Uterus (tissue), 4 donors: ENCODE measurements around the gene UVRAG. TPM values are rescaled to one million over a fixed set of nuclear protein-coding genes. Genes with fewer than 3 reads are reported as not detected.

Source experiments
- DNase-seq, 2 donors: peaks; one replicate each; pipeline ENCODE4 v3.0.0-alpha.2; 2019 to 2020
- H3K27ac ChIP-seq, 2 donors: fragments of 200-600 bp; sonication (generic); 1 replicate in 1 of 2; 2 replicates in 1 of 2; pipeline ENCODE4 v1.5.1; 2016 to 2018
- H3K27me3 ChIP-seq, 2 donors: fragments of 200-600 bp; sonication (generic); one replicate each; pipeline ENCODE4 v1.5.1; 2018 to 2019; ENCODE audit warnings: control low read depth in 1 of 2
- H3K36me3 ChIP-seq, 2 donors: fragments of 200-600 bp; sonication (generic); one replicate each; pipeline ENCODE4 v1.5.1; 2019; ENCODE audit warnings: control low read depth in 1 of 2
- H3K4me1 ChIP-seq, 2 donors: fragments of 200-600 bp; sonication (generic); one replicate each; pipeline ENCODE4 v1.5.1; 2018 to 2019; ENCODE audit warnings: control low read depth in 1 of 2
- H3K4me3 ChIP-seq, 2 donors: fragments of 200-600 bp; sonication (generic); 1 replicate in 1 of 2; 2 replicates in 1 of 2; pipeline ENCODE4 v1.5.1; 2018 to 2019; ENCODE audit warnings: mild to moderate bottlenecking in 1 of 2
- H3K9me3 ChIP-seq, 2 donors: fragments of 200-600 bp; sonication (generic); one replicate each; pipeline ENCODE4 v1.5.1; 2019; ENCODE audit warnings: control low read depth in 1 of 2
- POLR2A ChIP-seq, 2 donors: fragments of 450-650 bp; IDR thresholded peaks; one replicate each; pipeline ENCODE4 v1.6.1; 2016; ENCODE audit warnings: antibody characterized with exemption in 2 of 2, mild to moderate bottlenecking in 1 of 2, moderate library complexity in 1 of 2
- intact Hi-C: fragments of 100-400 bp; cut with DNase I; formaldehyde crosslinking; loops from one replicate; pipeline ENCODE4 v1.15.1; 2023; ENCODE audit warnings: low total_unique reads
- total RNA-seq, 4 donors: library from RNA; depleted of rRNA in 3 of 4; stranded (reverse); fragments of >200 nt in 3 of 4; gene quantifications; one replicate each; pipeline versions ENCODE4 v1.1.0 to v1.2.4, GENCODE V29; 2014 to 2023
- TF ChIP-seq, protein P1 (sequence below), 4 experiments: fragments of 200-600 bp in 2 of 4; fragments of 450-650 bp in 2 of 4; sonication (generic) in 2 of 4; IDR thresholded peaks; one replicate each; pipeline ENCODE4 v1.5.1; 2016 to 2019; ENCODE audit warnings: antibody characterized with exemption in 4 of 4, mild to moderate bottlenecking in 2 of 4, moderate library complexity in 1 of 4
- donor health status: DM: yes; HTN: yes; CAD: no.

UVRAG gene
- total RNA-seq, 4 donors from 2014 or later = 14.9 to 42.9 (median 26.4) TPM

DNA sequence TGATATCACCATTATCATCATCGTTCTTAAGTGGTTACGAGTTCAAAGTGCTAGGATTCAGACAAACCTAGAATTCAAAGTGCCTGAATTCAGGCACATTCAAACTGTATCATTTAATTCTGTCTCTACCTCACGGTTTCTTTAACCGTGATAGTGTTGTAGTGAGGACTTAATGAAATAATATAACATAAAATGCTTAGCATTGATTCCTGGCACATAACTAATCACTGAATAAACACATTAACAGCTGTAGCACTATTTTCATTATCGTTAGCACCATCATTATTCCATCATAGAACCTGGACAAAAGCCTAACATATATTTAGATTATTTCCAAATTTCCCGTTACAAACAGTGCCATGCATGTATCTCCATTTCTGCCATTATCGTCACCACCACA is 289.3 kb downstream of the UVRAG start:
- Histone ChIP-seq H3K27me3 (no peaks in the 10 kb centered on the region), H3K27ac (no peak overlapping the region), H3K9me3 (no peaks in the 10 kb centered on the region), H3K4me1 (no peaks in the 10 kb centered on the region), H3K4me3 (no peak overlapping the region), H3K36me3 (no peaks in the 10 kb centered on the region)
- intact Hi-C loops = no loop called here
- no peak for DNase-seq
- TF ChIP-seq POLR2A (IDR thresholded peaks at IDR 0.05) = no peak
- TF ChIP-seq, protein P1, sequence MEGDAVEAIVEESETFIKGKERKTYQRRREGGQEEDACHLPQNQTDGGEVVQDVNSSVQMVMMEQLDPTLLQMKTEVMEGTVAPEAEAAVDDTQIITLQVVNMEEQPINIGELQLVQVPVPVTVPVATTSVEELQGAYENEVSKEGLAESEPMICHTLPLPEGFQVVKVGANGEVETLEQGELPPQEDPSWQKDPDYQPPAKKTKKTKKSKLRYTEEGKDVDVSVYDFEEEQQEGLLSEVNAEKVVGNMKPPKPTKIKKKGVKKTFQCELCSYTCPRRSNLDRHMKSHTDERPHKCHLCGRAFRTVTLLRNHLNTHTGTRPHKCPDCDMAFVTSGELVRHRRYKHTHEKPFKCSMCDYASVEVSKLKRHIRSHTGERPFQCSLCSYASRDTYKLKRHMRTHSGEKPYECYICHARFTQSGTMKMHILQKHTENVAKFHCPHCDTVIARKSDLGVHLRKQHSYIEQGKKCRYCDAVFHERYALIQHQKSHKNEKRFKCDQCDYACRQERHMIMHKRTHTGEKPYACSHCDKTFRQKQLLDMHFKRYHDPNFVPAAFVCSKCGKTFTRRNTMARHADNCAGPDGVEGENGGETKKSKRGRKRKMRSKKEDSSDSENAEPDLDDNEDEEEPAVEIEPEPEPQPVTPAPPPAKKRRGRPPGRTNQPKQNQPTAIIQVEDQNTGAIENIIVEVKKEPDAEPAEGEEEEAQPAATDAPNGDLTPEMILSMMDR (IDR thresholded peaks at IDR 0.05) = no peak

DNA sequence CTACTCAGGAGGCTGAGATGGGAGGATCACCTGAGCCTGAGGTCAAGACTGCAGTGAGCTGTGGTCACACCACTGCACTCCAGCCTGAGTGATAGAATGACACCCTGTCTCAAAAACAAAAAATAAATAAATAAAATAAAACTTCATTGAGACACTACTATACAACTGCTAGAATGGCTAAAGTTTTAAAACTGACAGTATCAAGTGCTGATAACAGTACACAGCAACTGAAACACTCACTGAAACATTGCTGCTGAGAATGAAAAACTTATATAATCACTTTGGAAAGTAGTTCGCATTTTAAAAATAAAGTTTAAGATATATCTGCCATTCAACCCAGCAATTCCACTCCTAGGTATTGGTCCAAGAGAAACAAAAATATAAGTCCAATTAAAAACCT is 290.6 kb downstream of the UVRAG start:
- no peak overlapping the region for H3K27ac ChIP-seq
- intact Hi-C loops = no loop called here

DNA sequence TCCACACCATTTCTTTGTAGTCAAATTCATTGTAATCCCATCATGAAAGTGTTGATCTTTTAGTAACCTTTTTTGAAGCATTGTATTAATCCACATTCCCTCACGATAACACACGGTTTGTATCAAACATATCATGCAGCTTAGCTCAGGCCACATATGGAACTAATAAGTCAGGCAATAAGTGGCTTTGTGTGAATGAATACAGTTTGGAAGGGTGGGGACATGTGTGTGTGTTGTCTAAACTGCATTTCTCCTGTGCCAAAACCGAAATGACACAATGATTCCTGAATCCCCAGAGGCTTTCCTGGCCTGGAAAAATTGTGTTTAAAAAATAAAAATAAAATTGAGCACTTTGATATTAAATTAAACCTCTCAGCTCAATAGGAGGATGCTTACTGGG is 293.0 kb downstream of the UVRAG start:
- Histone ChIP-seq H3K9me3 (no peaks in the 10 kb centered on the region), H3K27ac (no peak overlapping the region), H3K4me1 (no peaks in the 10 kb centered on the region), H3K36me3 (no peaks in the 10 kb centered on the region), H3K27me3 (no peaks in the 10 kb centered on the region), H3K4me3 (no peak overlapping the region)
- TF ChIP-seq, protein P1 (IDR thresholded peaks at IDR 0.05) = no peak
- TF ChIP-seq POLR2A (IDR thresholded peaks at IDR 0.05) = no peak
- intact Hi-C loops = no loop called here
- DNase-seq = no peak

More for the DNA sequence above, 290.6 kb downstream of the UVRAG start:
- Histone ChIP-seq H3K9me3 (no peaks in the 10 kb centered on the region), H3K4me3 (no peak overlapping the region), H3K27me3 (no peaks in the 10 kb centered on the region), H3K4me1 (no peaks in the 10 kb centered on the region), H3K36me3 (no peaks in the 10 kb centered on the region)
- no peak for DNase-seq
- TF ChIP-seq, protein P1 (IDR thresholded peaks at IDR 0.05) = no peak
- no peak for TF ChIP-seq POLR2A (IDR thresholded peaks at IDR 0.05)

DNA sequence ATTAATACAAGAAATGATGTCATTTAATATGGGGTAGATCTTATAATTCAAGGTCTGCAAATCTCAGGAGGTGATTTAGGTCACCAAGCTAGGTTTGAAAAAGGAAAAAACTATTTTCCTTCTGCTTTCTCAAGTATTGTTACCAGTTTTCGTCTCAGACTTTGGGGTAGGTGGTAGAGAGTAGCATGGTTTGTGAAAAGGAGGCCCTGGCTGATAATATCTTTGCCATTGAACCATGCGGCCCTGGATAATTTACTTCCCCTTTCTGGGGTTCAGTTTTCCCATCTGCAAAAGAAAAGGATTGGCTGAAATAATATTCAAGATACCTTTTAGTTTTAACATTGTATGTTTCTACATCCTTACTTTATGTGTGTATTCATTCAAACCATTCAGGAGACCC is 299.2 kb downstream of the UVRAG start:
- DNase-seq = no peak
- intact Hi-C loops = no loop called here
- H3K4me1 ChIP-seq = no peaks in the 10 kb centered on the region
- no peak for TF ChIP-seq POLR2A (IDR thresholded peaks at IDR 0.05)
- TF ChIP-seq, protein P1 (IDR thresholded peaks at IDR 0.05) = no peak
- no peaks in the 10 kb centered on the region for H3K9me3 ChIP-seq
- no peak overlapping the region for H3K27ac ChIP-seq
- H3K4me3 ChIP-seq = no peak overlapping the region
- H3K27me3 ChIP-seq = no peaks in the 10 kb centered on the region
- H3K36me3 ChIP-seq = no peaks in the 10 kb centered on the region

DNA sequence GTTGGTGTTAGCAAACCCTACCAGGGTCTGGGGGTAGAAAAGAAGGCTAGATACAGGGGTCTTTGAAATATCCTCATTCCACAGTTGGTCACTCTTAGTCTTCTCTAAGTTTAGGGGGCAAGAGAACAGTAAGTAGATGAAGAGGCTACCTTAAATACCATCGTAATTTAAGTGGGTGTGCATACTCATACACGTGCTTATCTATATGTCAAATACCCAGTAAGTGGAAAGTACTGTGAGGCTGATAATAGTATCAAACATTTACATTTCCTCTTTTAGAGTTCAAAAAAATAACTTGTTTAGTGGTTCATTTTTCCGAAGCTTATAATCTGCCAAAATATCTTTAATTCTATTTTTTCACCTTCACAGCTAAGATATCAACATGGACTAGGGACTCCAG is 300.5 kb downstream of the UVRAG start:
- H3K4me1 ChIP-seq = peaks cover 0 to 8% of the 10 kb centered on the region in 2 donors
- no peaks in the 10 kb centered on the region for H3K9me3 ChIP-seq
- TF ChIP-seq, protein P1 (IDR thresholded peaks at IDR 0.05) = no peak
- TF ChIP-seq POLR2A (IDR thresholded peaks at IDR 0.05) = no peak
- H3K36me3 ChIP-seq = no peaks in the 10 kb centered on the region
- no peaks in the 10 kb centered on the region for H3K27me3 ChIP-seq
- H3K4me3 ChIP-seq = no peak overlapping the region
- intact Hi-C loops = no loop called here
- no peak overlapping the region for H3K27ac ChIP-seq
- DNase-seq = no peak
